Measurements from ENCODE around the gene TMEM254. TPM values are rescaled to one million over a fixed set of nuclear protein-coding genes. Genes with fewer than 3 reads are reported as not detected.
A peak's percentile ranks its signal among the peaks of the same experiment; 100 is the strongest.
"Not testable (repeated sequence)": the region's sequence is repeated elsewhere in the genome, so short reads cannot be mapped to it uniquely, and the experiment has no call there.

Gene TMEM254
- total and polyA plus RNA-seq, 2 of the 4 experiments (the other 2 are of a cell fraction) = 4.7 to 10.7 TPM

GRCh38 chr10:80035430-80035829, 43.0 kb upstream of the TMEM254 start:
- H2BK15ac ChIP-seq (ENCODE audit: low read depth, low read length); H2AFZ ChIP-seq (replicated peaks; ENCODE audit: low read length, poor library complexity); H3K4me2 ChIP-seq (ENCODE audit: low read depth, low read length); H3K9me3 ChIP-seq (ENCODE audit: control insufficient read depth, insufficient read depth, low read length); H3K27ac ChIP-seq (ENCODE audit: insufficient read depth, low read length); dilution Hi-C loops (cut with HindIII; ENCODE audit: low sequenced_read_pairs, unreplicated experiment); H3K18ac ChIP-seq (ENCODE audit: low read depth, low read length); H2BK120ac ChIP-seq (ENCODE audit: low read depth, low read length); CTCF ChIA-PET; DNase-seq; H4K20me1 ChIP-seq (ENCODE audit: insufficient read depth, low read length); H3K9me1 ChIP-seq (ENCODE audit: insufficient read depth, low read length); in situ Hi-C loops (cut with MboI; ENCODE audit: low sequenced_read_pairs); H3K36me3 ChIP-seq (ENCODE audit: control insufficient read depth, insufficient read depth, low read length); H3K56ac ChIP-seq (ENCODE audit: extremely low read depth, insufficient read depth, low read length); H2AK9ac ChIP-seq (replicated peaks; ENCODE audit: low read depth, low read length, poor library complexity); H3K79me1 ChIP-seq (ENCODE audit: low read depth in 1 of 2, low read length in 2 of 2); POLR2A ChIA-PET (ENCODE audit: unreplicated experiment); H3K4me3 ChIP-seq (ENCODE audit: insufficient read depth, low read depth, low read length); H3K23ac ChIP-seq (ENCODE audit: low read depth, low read length); H2AK5ac ChIP-seq (ENCODE audit: low read depth, low read length); H4K8ac ChIP-seq (ENCODE audit: low read depth in 2 of 2, low read length in 2 of 2); H3K27me3 ChIP-seq (ENCODE audit: control insufficient read depth, insufficient read depth, low read length); H3K9ac ChIP-seq (ENCODE audit: low read depth, low read length); H2BK20ac ChIP-seq (ENCODE audit: low read depth, low read length); intact Hi-C loops (cut with micrococcal nuclease); BruUV-seq (replicated peaks); H2BK5ac ChIP-seq (ENCODE audit: low read depth, low read length, poor library complexity, severe bottlenecking); H3K14ac ChIP-seq (replicated peaks; ENCODE audit: low read depth, low read length); ATAC-seq (ENCODE audit: low read depth); H4K5ac ChIP-seq (ENCODE audit: low read depth, low read length); H3K4me1 ChIP-seq (ENCODE audit: control insufficient read depth, insufficient read depth, low read length); H4K91ac ChIP-seq (ENCODE audit: insufficient read depth, low read depth, low read length); H3K4ac ChIP-seq (ENCODE audit: low read depth, low read length): not testable (repeated sequence)
- no CpG with 5 or more reads among the region's 3 CpGs for WGBS, 2 experiments (ENCODE audit: extremely low coverage in 2 of 2, insufficient read length in 1 of 2)

- dilution Hi-C loops (cut with HindIII; ENCODE audit: low sequenced_read_pairs, unreplicated experiment) = not testable (repeated sequence)
These were observed 41.5 kb upstream of the TMEM254 start for GRCh38 chr10:80036921-80037500.

More at GRCh38 chr10:80036921-80037500, 41.5 kb upstream of the TMEM254 start:
- H3K23ac ChIP-seq (ENCODE audit: low read depth, low read length); H2BK15ac ChIP-seq (ENCODE audit: low read depth, low read length); H4K5ac ChIP-seq (ENCODE audit: low read depth, low read length); H3K4ac ChIP-seq (ENCODE audit: low read depth, low read length); intact Hi-C loops (cut with micrococcal nuclease); BruUV-seq (replicated peaks); H2BK20ac ChIP-seq (ENCODE audit: low read depth, low read length); H4K8ac ChIP-seq (ENCODE audit: low read depth in 2 of 2, low read length in 2 of 2); H3K18ac ChIP-seq (ENCODE audit: low read depth, low read length); H3K27ac ChIP-seq (ENCODE audit: insufficient read depth, low read length); CTCF ChIA-PET; H3K4me2 ChIP-seq (ENCODE audit: low read depth, low read length); H2AK5ac ChIP-seq (ENCODE audit: low read depth, low read length); H4K20me1 ChIP-seq (ENCODE audit: insufficient read depth, low read length); H3K14ac ChIP-seq (replicated peaks; ENCODE audit: low read depth, low read length); H2BK5ac ChIP-seq (ENCODE audit: low read depth, low read length, poor library complexity, severe bottlenecking); H2AK9ac ChIP-seq (replicated peaks; ENCODE audit: low read depth, low read length, poor library complexity); H3K36me3 ChIP-seq (ENCODE audit: control insufficient read depth, insufficient read depth, low read length); H3K9ac ChIP-seq (ENCODE audit: low read depth, low read length); POLR2A ChIA-PET (ENCODE audit: unreplicated experiment); H4K91ac ChIP-seq (ENCODE audit: insufficient read depth, low read depth, low read length); H2AFZ ChIP-seq (replicated peaks; ENCODE audit: low read length, poor library complexity); H3K56ac ChIP-seq (ENCODE audit: extremely low read depth, insufficient read depth, low read length); H3K9me1 ChIP-seq (ENCODE audit: insufficient read depth, low read length); H2BK120ac ChIP-seq (ENCODE audit: low read depth, low read length); ATAC-seq (ENCODE audit: low read depth); H3K4me1 ChIP-seq (ENCODE audit: control insufficient read depth, insufficient read depth, low read length); H3K9me3 ChIP-seq (ENCODE audit: control insufficient read depth, insufficient read depth, low read length); in situ Hi-C loops (cut with MboI; ENCODE audit: low sequenced_read_pairs); H3K27me3 ChIP-seq (ENCODE audit: control insufficient read depth, insufficient read depth, low read length); H3K79me1 ChIP-seq (ENCODE audit: low read depth in 1 of 2, low read length in 2 of 2); H3K4me3 ChIP-seq (ENCODE audit: insufficient read depth, low read depth, low read length): not testable (repeated sequence)
- peak; percentile 4 for DNase-seq
- WGBS, 2 experiments (ENCODE audit: extremely low coverage in 2 of 2, insufficient read length in 1 of 2) = no CpG with 5 or more reads among the region's 5 CpGs
